HG02970 (cell line): ENCODE results near the gene PRDM7.

Source experiments
- ATAC-seq: cut with Tn5 transposase; IDR thresholded peaks from one replicate; pipeline ENCODE4 v1.9.1; 2021; ENCODE audit warnings: mild to moderate bottlenecking, moderate library complexity, moderate number of reproducible peaks; ENCODE audit not compliant: unreplicated experiment, low FRiP score

Gene PRDM7

DNA sequence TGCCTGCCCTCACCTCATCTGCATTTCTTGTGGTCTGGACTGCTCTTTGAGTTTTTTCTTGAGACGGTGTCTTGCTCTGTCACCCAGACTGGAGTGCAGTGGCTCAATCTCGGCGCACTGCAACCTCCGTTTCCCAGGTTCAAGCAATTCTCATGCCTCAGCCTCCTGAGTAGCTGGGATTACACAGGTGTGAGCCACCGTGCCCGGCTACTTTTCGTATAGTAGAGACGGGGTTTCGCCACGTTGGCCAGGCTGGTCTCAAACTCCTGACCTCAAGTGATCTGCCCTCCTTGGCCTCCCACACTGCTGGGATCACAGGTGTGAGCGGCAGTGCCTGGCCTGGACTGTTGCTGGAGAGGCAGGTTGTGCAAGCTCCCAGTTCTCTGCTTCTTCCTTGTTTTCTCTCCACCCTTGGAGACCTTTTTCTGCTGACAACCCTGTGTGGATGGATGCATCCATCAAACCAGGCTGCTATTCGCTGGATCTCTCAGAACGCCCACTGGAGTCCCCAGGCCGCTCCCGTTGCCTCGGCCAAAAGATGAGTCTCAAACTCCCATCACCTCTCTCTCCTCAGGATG is 35.1 kb downstream of the PRDM7 start:
- ATAC-seq, result no peak

- ATAC-seq, result no peak
These were observed 36.7 kb downstream of the PRDM7 start for GRCh38 chr16:90040152-90041023.

GRCh38 chr16:90037276-90037675 is 39.9 kb downstream of the PRDM7 start:
- no peak for ATAC-seq

DNA sequence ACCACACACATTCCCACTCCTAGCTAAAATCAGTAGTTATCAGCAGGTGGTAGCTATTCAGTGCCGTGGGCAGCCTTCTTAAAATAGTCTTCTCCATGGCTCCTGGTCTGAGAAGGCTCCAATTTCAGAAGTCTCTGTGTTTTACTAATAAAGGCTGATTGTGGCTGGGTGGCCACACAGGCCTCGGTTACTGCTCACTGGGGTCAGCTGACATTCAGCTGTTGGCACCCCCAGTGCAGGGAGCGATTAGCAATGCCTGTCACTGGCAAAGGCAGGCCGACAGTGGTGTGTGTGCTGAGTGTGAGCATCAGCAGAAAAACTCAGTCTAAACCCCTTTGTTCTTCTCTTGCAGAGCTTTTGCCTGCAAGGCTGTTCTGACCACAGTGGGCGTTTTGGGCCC is 41.2 kb downstream of the PRDM7 start:
- ATAC-seq, result no peak

GRCh38 chr16:90034504-90034903 is 42.6 kb downstream of the PRDM7 start:
- ATAC-seq, result no peak

DNA sequence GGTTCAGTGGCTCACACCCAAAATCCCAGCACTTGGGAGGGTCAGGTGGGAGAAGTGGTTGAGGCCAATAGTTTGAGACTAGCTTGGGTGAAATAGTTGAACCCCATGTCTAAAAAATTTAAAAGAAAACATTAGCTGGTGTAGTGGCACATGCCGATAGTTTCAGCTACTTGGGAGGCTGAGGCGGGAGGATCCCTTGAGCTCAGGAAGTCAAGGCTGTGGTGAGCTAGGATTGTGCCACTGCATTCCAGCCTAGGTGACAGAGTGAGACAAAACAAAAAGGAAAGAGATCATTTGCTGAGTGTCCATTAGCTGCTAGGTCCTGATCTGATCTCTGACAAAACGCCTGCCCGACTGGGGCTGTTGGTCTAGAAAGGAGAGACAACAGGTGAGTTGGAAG is 43.7 kb downstream of the PRDM7 start:
- ATAC-seq, result no peak

DNA sequence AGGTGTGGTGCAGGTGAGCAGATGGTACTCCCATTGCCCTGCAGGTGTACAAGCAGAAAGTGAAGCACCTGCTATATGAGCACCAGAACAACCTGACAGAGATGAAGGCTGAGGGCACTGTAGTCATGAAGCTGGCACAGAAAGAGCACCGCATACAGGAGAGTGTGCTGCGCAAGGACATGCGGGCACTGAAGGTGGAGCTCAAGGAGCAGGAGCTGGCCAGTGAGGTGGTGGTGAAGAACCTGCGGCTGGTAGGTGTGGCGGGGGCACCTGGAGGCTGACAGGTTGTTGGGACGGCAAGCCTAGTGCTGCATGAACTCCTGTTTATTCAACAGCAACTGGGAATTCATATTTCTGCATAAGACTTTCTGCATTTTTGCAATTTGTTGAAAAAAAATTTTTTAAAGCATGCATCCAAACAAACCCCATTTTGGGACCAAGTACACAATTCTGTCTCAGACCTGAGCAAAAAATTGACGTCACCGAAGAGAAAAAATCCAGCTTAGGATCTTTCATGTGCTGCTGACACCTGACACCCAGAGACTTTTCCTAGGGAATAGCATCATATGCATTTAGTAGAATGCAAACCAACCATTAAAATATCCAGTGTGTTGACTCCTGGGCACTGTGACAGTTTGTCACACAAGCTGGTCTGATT is 44.3 kb downstream of the PRDM7 start:
- ATAC-seq, result no peak

GRCh38 chr16:90031931-90032673 is 45.0 kb downstream of the PRDM7 start:
- ATAC-seq, result no peak

GRCh38 chr16:90031186-90031930 is 45.8 kb downstream of the PRDM7 start:
- ATAC-seq, result no peak

DNA sequence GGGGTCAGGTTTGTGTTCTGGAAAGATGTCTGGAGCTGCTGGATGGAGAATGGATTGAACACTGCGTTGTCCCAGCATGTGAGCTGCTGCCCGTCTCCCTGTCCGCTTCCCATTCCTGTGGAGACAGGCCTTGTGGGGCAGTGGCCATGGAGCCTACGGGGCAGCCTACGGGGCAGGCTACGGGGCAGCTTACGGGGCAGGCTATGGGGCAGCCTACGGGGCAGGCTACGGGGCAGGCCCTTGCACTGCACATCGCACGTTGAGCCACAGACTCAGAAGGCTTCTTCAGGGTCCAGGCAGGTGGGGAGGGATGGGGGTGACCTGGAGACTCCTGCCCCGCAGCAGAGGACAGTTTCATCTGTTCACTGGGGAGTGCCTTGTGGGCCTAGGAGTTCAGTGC is 48.1 kb downstream of the PRDM7 start:
- ATAC-seq, result no peak

DNA sequence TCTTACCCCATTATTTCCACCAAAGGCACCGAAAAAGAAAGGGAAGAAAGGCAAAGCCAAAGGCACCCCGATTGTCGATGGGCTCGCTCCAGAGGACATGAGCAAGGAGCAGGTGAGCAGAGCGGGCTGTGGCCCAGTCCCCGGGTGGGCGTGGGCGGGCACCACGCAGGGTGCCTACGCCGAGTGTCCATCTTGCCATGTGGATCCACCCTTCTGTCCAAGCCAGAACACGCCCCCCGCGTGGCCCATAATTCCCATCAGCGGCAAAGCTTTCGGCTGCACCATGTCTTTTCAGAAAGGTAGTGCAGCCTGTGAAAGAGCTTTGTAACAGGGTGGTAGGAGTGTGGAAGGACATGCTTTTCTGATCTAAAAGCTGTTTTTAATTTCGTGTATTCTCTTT is 49.5 kb downstream of the PRDM7 start:
- ATAC-seq, result no peak

- ATAC-seq, result no peak
These were observed 51.0 kb downstream of the PRDM7 start for GRCh38 chr16:90026135-90026534.

DNA sequence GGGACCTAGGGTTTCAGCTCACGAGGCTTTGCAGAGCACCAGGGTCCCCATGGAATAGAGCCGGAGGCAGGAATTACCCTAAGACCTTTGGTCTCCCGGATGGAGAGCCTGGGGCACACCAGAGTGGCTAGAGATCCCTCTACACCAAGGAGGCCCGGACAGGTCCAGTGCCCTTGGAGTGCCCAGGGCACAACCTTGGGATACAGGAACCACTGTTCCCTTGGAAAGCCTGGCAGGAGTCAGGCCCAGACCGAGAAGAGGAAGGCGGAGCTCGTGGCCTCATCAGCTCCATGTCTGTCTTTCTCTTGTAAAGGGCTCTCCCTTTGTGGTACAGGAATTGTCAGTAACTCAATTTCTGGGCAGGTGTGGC is 54.1 kb downstream of the PRDM7 start:
- ATAC-seq, result no peak

- peak; percentile 69 for ATAC-seq
These were observed 54.7 kb downstream of the PRDM7 start for GRCh38 chr16:90022209-90023077.

- no peak for ATAC-seq
These were observed 56.2 kb downstream of the PRDM7 start for GRCh38 chr16:90020838-90021382.

DNA sequence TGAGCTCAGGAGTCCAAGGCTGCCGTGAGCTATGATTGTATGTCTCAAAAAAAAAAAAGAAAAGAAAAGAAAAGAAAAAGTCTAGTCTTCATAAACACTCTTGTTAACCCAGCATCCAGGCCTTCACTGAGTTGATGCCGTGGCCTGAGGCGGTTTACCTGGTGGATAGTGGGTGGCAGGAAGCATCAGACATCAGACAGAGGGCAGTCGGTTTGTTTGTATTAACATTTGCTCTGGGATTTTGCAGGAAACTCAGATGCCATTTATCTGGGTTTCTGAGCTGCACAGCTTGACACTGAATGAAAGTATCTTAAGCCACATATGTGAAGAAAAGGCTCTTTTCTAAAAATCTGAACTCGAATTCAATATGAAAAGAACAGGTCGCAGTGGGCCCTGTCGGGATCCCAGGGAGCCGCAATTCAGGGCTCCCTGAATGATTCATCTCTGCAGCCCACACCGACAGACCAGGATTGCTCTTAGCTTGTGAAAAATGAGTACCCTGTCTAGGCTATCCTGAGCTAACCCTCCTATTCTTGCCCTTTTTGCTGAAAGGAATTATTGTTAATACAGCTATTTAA is 56.8 kb downstream of the PRDM7 start:
- no peak for ATAC-seq

- no peak for ATAC-seq
These were observed 57.4 kb downstream of the PRDM7 start for GRCh38 chr16:90019543-90020259.
